GM18909 (cell line): Measurements from ENCODE around the gene SGPL1.

Experiments used
- ATAC-seq: cut with Tn5 transposase; IDR thresholded peaks from one replicate; pipeline ENCODE4 v1.9.1; 2021; ENCODE audit warnings: mild to moderate bottlenecking; ENCODE audit not compliant: unreplicated experiment, poor library complexity

SGPL1 gene

DNA sequence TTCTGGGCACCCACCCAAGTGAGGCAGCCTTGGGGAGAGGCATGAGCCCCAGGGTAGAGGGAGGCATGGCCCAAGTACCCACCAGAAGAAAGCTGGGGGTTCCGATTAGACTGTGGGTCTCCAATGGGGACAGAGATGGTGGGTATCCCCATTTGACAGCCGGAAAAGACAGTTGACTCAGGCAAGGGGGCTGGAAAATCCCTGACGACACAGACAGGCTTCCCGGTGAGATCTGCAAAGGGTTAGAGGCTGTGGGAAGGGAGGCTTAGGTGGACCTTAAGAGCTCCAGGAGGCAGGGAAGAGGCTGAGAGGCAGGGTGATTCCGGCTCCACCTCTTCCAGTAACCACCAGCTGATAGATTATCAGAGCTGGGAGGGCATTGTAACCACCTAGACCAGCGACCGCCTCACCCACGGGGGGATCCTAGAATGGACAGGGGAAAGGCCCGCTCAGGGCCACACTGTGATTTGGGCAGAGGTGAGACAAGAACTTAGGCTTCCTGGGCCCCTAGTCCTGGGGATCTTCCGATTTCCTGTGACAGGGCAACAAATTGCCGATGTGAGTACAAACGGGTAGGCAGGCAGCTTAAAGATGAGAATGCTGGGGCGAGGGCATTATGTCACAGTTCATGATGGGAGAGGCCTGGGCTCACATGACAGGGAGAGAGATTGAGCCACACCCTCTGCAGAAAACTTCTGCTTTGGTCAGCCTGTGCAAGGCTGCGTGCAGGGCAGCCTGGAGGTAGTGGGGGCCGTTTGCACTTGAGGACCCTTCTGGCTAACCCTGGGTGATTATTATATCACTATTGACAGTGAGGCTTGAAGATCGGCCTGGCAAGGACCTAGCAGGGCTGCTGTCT is 36.0 kb upstream of the SGPL1 start:
- no peak for ATAC-seq

DNA sequence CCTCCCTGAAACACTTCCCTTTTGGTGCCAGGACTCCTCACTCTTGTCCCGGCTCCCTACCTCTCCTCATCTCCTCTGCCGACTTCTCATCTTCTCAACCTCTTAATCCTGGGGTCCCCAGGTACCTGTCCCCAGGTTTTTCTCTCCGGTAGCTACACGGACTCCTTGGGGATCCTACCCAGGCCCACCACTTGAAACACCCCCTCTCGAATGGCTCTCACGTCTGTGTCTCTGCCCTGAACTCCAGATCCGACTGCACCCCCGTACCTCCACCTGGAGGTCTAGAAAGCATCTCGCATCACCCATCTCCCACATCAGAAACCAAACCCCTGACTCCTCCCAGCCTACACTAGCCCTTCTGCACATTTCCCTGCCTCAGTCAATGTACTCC is 35.4 kb upstream of the SGPL1 start:
- ATAC-seq: no peak

DNA sequence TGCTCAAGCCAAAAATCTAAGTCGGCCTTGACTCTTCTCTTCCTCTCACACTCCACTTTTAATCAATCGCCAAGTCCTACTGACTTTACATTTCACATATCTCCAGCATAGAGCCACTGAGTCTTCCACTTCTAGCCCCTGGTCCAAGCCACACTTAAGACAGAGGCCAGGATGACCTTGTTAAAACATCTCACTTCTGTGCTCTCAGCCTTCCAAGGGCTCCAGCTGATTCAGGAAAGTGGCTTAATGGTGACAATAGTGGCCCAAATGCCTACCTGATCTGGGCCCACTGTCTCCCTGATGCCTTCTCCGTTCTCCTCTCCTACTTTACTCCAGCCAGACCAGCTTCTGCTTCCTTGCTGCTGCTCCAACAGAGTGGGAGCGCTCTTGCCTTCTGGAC is 35.0 kb upstream of the SGPL1 start:
- no peak for ATAC-seq

DNA sequence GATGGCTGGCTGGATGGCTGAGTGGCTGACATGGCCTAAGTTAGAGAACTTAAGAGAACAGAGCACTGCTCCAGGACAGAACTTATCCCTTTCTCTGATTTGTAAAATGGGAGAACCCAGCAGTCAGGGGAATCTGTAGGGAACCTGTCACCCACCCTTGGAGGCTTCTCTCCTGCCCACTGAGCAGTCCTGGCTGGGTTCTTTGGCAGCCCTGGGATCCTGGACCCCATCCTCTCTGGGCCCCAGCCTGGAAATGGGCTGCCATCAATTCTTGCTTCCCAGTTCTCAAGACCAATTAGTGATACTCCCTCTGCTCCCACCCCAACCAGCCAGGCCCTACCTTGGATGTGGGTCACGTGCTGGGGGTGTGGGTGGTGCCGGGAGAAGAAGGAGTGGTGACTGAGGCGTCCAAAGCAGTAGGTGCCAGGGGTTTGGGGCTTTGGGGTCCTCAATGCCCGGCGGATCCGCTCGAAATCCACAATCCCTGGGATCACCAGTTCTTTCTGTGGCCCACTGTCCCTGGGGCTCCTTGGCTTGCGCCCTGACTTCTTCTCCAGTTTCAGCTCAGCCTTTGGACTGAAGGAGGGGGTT is 34.2 kb upstream of the SGPL1 start:
- no peak for ATAC-seq

DNA sequence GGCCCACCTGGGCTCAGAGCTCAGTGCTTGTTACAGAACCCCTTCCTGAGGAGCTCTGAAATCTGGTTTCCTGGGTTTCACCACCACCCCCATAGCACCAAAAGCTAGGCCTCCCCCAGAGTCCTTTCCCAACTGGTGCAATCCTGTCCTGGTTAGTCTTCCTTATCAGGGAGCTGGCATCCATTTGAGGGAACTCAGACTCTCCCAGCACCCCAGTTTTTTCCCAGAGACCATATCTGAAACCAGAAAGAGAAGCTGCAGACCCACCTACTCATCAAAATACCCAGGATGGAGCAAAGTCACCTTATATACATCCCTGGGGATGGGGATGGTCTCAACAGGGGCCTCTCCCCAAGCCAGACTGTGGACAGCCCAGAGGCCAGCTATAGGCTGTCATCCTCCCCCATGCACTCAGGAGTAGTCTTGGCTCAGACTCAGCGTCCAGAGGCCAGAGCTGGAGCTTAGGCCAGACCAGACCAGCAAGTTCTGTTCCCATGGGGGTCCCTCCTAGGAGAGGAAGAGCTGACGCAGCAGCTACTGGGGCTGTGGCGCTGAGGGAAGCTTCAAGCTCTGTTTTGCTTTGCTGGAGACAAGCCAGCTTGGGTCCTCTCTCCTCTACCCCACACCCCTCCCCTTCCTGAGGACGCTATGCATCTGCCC is 33.5 kb upstream of the SGPL1 start:
- ATAC-seq: no peak

DNA sequence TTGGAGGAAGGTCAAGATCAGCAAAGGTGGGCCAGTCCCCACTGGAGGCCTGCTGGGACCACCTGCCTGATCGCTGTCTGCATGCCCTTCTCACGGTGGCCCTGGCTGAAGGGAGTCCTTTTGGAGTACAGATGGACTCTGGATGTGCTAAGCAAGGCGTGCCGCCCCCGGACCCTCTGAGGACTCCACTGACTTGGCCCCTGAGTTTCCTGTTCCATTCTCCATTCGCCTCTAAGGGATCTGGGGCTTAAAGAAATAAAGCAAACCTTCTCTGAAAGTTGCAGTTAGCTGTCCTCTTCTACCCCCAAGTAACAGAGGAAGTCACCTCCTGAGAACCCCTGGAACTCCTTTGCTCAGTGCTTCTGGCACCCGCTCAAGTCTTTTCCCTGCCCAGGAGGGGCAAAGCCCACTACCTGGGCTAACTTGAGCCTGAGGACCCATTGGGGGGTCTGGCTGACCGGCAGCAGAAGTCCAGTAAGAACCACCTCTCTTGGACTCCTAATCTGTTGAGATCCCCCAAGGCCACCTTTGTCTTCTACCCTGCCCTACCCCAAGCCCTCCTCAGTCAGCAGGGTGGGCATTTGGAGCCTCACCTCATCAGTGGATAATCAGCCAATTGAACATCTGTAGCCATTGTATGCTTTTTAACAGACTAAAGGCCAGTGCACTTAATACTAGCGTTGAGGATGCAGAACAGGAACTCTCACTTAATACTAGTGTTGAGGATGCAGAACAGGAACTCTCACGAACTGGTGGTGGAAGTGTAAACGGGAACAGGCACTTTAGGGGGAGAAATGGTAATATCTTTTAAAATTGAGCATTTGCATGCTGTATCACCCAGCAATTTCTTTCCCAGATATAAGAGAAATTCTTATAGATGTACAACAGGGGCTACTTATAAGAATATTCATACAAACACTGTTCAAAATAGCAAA is 32.7 kb upstream of the SGPL1 start:
- ATAC-seq: no peak

DNA sequence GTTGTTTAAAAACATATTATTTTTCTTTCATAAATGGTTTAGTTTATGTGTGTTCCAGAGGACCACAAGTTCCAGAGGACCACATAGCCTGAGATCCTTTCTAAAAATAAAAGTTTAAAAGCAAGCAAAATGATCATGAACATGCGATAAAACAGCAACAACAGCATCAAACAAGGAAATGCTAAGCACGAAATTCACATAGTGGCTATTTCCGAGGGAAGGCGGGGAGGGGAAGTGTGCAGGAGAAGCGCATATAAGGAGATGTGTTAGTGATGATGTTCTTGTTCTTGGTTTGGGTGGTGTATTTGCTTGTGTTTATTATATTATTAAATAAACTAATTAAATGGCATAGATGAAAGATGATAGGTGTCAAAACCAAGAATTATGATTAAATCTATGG is 31.7 kb upstream of the SGPL1 start:
- ATAC-seq: no peak

DNA sequence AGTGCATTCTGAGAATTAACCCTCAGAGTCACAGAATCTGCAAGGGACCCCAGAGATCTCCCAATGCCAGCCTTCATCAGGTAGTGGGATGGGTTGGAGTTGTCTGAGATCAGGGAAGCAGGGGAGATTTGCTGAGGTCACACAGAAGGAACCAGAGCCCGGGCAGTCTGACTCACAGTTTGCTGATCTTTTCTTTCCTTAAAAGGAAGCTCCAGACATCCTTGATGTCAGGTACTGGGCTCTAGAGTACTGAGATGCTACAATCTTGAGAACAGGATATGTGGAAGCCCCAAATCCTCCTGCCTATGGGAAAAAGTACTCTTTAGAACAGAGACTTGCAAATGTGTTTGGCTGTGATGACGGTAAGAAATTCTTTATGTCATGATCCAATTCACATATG is 31.3 kb upstream of the SGPL1 start:
- no peak for ATAC-seq

DNA sequence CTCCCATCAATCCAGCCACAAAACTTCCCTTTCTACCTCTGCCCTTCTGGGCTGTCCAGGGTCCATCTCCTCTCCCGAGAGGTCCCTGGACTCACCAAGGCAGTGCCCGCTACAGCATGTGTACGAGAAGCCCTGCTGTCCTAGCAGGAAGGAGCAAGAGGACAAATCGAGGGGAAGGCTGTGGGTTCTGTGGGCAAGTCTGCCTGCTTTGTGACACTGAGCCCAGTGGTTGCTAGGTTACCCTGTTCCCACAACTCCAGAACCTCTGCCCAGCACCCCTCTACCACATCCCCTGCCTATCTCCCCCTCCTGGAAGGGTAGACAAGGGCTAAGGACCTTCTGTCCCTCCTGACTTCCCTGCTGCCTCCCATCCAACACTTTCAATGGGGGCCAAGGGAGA is 30.6 kb upstream of the SGPL1 start, which contains the start of gene TBATA:
TBATA (minus strand) TSS at position 188 of the 400 bp plus-strand sequence. CDS start 1,998 bp downstream, outside the sequence.
- no peak for ATAC-seq

DNA sequence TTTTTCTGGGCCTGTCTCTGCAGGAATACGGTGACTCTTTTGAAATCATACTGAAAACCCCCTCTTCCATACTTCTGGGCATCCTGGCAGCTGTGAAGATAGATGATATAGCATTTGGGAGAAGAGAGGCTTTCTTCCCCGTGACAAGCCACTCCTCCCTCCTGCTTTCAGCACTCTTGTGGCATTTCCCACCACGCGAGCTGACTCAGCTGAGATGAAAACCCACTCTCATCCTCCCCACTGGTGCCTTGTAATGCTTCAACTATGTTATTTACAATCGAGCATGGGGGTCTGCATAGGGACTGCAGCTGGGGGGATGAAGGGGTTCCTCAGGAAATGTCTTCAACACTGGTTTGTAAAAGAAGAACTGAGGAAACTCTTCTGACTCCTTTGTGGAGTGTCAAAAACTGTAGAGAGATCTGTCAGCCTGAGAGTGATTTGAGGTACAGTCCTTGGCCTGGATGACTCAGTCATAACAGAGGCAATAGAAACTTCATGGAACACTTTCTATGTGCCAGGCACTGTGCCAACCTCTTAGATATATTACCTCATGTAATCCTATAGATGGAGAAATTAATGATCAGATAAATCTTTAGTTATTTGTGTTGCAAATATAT is 28.8 kb upstream of the SGPL1 start:
- ATAC-seq: no peak

DNA sequence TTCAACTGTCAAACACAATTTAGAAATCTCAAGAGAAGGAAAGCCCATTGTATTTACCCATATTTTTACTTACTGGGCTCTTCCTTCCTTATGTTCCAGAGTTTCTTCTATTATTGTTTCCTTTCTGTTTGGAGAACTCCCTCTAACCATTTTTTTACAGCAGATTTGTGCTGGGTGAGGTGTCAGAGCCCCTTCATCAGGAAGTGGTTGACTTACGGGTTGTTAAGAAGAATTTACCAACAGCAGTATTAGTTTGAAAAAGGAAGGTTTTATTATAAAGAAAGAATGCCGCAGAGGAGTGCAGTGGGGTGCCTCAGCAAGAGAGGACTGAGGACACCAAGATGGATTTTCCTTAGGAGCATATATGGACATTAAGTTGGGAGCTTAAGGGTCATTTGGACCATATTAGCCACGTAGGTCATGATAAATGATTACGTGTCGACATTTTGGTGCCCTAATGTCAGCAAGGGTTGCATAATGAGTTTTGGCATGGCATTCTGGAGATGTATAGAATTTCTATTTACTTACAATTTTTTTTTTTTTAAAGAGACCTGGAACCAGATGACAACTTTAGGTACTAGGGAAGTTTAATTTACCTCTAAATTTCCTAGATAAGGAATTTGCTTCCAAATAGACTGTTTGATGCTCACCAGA is 24.2 kb upstream of the SGPL1 start:
- no peak for ATAC-seq

DNA sequence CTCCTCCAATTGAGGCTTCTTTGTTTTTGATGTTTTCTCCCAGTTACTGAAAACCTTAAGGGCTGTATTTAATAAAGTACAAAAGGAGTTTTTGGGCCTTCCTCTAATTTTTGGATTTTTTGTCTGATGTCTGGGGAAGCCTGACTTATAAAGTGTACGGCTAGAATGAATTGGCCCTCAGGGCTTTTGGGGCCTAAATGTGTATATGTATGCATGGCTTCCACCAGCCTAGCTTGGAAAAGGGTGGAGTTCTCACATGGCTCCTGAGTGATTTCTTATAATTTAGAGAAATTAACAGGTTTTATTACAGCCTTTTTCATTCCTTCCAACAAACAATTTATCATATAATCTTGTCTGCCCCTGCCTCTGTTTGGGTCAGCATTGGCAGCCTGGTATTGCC is 20.1 kb upstream of the SGPL1 start:
- ATAC-seq: no peak

DNA sequence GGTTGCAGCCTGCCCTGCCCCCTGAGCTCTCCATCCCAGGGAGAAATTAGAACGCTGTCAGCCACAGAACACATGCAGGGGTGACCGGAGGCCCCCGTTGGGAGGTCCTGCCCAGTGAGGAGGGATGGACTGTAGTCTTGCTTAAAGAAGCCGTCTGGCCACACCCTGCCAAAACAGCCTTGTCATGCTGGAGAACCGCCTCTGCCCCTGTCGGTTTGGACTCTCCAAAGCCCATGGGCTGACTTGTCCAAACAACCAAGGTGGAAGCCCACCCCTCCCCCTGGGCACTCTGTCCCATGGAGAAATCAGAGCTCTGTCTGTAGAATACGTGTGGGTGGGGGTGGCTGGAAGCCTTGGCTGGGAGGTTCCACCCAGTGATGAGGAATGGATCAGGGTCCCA is 17.9 kb upstream of the SGPL1 start:
- ATAC-seq: no peak

DNA sequence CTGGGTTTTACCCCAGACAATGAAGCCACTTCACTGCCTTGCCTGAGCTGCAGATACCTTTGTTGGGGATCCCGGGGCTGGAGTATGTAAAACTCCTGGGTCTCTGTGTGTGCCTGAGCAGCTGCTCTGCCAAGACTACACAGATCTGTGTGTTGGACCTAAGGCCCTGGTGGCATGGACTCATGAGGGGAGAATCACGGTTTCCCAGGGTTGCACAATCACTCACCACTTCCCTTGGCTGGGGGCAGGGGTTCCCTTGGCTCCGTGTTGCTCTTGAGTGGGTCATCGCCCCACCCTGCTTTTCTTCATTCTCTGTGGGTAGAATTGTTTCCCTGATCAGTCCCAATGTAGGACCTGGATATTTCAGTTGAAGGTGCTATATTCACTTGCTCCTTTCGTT is 16.6 kb upstream of the SGPL1 start:
- ATAC-seq: no peak

DNA sequence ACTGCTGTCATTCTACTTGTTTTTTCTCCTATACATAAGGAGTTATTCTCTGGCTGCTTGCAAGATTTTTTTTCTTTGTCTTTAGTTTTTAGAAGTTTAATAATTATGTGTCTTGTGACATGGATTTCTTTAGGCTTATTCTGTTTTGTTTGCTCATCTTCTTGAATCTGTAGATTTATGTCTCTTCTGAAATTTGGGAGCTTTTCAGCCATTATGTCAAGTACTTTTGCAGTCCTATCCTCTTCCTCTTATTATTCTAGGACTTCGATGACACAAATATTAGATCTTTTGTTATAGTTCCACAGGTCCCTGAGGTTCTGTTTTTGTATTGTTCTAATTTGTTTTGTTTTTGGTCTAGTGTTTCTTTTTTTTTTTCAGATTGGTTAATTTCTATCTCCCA is 13.9 kb upstream of the SGPL1 start:
- no peak for ATAC-seq

DNA sequence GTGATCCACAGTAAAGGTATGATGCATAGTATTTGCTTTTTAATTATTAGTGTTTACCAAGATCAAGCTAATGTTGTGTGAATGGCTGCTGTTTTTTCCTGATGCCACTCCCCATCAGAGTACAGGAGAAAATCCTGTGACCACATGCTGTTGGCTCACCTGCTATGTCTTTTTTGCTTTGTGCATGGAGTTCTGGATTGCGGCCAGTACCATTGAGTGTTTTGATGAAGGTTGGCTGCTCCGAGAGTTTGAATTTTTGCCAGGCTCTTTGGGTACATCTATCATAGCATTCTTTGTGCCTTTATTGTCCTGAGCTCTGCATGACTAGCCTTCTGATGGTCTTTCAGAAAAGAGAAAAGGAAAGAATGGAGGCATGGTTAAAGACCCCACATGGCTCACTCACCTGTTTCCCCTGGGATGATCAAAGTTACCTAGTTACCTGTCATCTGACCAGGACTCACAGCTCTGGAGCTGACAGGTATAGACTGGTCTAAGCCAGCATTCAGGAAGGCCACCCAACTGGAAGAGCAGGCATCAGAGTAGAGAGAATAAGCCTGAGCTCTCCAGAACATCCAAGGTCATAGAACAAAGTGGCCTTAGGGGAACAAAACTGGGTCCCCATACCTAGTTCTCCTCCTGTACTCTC is 11.8 kb upstream of the SGPL1 start:
- ATAC-seq: no peak

DNA sequence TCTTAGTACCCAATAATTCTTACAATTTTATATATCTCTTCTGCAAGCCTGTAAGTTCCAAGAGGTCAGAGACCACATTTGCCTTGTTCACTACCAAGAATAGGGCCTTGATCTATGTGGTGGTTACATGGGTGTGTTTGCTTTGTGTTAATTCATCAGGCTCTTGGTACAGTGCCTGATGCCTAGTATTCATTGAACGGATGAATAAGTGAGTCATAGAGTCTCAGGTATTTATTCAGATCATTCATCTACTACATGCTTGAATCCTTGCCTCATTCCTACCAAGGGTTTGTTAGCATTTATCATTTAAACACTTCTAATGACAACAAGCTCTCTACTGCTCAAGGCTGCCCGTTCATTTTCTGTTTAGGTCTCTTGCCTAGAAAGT is 11.3 kb upstream of the SGPL1 start:
- no peak for ATAC-seq

DNA sequence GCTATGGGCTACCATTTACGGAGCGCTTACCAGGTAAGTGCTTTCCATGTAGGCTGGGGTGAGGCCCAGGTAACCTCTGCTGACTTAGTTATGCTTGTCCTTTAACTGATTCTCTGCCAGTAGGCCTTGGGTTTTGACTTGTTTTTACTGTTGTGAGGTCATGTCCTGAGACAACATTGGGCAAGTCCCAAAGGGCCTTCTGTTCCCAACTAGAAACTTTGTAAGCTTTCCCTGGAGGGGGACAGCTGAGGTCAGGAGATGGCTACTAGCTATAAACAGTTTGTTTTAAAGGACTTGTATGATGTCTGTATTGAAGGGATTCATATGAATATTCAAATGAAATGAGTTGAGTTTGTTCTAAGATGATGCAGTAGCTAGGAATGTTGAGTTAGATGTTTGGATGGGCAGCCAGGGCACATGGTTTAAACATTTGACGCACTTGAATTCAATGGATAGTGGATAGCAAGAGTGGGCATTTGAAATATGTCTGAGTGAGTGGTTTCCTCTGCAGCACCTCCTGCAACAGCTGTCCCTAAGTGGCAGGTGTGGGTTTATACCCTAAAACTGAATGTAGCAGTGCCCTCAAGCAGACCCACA is 10.0 kb upstream of the SGPL1 start:
- no peak for ATAC-seq

DNA sequence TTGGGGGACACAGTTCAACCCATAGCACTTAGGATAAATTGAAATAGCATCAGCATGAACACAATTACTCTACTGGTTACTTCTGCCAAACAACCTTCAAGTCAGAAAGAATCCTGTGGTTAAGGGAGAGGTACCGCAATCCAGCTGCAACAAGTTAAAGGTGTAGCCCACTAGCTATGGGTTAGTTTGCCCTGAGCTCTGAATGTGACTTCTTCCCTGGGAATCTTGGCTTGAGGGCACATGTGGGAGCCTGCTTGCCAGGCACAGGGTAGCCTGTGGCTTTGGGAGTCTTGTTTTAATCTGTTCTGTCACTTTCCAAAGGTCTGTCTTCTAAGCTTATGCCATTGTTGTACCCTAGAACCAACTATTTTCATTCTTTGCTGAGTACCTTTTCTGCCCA is 8.9 kb upstream of the SGPL1 start:
- ATAC-seq: no peak
